ENCODE measurements around the gene PDE3A. TPM values are rescaled to one million over a fixed set of nuclear protein-coding genes. Genes with fewer than 3 reads are reported as not detected.

Gene PDE3A
- total RNA-seq, 1 experiment from 2014 or later: 0.58 TPM

DNA sequence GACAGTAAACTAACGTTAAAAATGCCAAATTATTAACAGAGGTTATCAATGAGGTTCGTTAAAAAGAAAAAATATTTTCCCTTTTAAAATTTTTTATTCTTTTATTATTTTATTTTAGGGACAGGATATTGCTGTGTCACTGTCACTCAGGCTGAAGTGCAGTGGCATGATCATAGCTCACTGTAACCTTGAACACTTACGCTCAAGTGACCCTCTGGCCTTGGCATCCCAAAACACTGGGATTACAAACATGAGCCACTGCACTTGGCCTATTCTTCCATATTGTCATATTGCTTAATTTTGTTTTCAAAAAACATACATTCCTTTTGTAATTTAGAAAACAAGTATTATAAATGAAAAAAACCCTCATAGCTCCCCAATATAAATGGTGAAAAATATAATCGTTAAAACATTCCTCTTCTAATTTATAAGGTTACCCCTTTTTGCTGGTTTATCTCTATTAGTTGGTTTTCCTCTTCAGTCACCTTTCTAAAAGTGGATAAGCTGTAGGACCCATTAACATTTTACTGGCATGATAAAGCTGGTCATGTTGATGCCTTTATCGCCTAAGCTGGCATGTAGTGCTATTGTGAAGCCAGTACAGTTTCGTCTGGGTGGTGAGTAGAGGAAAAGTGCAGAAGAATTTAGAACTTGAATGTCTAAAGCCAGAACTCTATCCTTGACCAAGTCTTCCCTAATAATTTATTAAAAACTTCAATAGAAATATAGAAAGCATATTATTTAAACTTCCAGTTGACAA, 27.6 kb downstream of the PDE3A start:
- no peak for ATAC-seq
- BruUV-seq (replicated peaks): no TSS peak
- ChIA-PET POLR2A (ENCODE audit: unreplicated experiment) (interaction anchor here (0.7 kb wide), 1 partner anchor 13 kb away, joined by 4 read pairs; no protein-coding TSS in a partner anchor), CTCF (no interaction called here)
- Histone ChIP-seq H3K9me3 (ENCODE audit: low read length) (no peaks in the 10 kb centered on the region), H2AFZ (ENCODE audit: low read length) (no peak overlapping the region), H4K20me1 (ENCODE audit: low read length) (no peaks in the 10 kb centered on the region), H3K36me3 (ENCODE audit: low read depth, low read length) (no peaks in the 10 kb centered on the region), H3K4me3 (ENCODE audit: low read length) (no peak overlapping the region), H3K9ac (ENCODE audit: low read length) (no peak overlapping the region), H3K27me3 (ENCODE audit: low read length) (0 out of 2 replicates have a peak, but pooled peaks cover 3% of the 10 kb centered on the region), H3K79me2 (ENCODE audit: low read length) (no peaks in the 10 kb centered on the region), H3K9me2 (replicated peaks; ENCODE audit: low read length) (no peaks in the 10 kb centered on the region), H3K4me2 (ENCODE audit: low read length) (no peak overlapping the region), H3K4me1 (ENCODE audit: insufficient read depth, low read length) (no peaks in the 10 kb centered on the region), H3F3A (ENCODE audit: low read length, unreplicated experiment) (no peaks in the 10 kb centered on the region), H3K27ac (ENCODE audit: low read length) (no peak overlapping the region)
- TF ChIP-seq, protein P1, sequence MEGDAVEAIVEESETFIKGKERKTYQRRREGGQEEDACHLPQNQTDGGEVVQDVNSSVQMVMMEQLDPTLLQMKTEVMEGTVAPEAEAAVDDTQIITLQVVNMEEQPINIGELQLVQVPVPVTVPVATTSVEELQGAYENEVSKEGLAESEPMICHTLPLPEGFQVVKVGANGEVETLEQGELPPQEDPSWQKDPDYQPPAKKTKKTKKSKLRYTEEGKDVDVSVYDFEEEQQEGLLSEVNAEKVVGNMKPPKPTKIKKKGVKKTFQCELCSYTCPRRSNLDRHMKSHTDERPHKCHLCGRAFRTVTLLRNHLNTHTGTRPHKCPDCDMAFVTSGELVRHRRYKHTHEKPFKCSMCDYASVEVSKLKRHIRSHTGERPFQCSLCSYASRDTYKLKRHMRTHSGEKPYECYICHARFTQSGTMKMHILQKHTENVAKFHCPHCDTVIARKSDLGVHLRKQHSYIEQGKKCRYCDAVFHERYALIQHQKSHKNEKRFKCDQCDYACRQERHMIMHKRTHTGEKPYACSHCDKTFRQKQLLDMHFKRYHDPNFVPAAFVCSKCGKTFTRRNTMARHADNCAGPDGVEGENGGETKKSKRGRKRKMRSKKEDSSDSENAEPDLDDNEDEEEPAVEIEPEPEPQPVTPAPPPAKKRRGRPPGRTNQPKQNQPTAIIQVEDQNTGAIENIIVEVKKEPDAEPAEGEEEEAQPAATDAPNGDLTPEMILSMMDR (conservative IDR thresholded peaks at IDR 0.05; ENCODE audit: low read depth, low read length): no peak
- TF ChIP-seq EZH2phosphoT487 (IDR thresholded peaks at IDR 0.05; ENCODE audit: borderline replicate concordance, low read length): no peak
- TF ChIP-seq EZH2 (IDR thresholded peaks at IDR 0.05; ENCODE audit: low read length, unreplicated experiment): no peak
- intact Hi-C loops (cut with micrococcal nuclease): no loop called here
- no peak for DNase-seq

DNA sequence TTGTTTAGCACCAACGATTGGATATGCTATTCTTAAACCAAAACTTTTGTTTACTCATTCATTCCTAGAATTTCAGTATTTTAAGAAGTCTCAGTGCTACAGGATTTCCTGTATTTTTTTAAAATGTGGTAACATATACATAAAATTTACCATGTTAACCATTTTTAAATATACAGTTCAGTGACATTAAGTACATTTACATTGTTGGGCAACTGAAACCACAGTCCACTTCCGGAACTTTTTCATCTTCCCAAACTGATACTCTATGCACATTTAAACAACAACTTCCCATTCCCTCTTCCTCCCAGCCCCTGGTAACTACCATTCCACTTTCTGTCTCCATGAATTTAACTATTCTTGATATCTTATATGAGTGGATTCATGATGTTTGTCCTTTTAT, 30.3 kb downstream of the PDE3A start:
- no peaks in the 10 kb centered on the region for H3K79me2 ChIP-seq (ENCODE audit: low read length)
- no TSS peak for BruUV-seq (replicated peaks)

More for the DNA sequence above, 30.3 kb downstream of the PDE3A start:
- H3K4me2 ChIP-seq (ENCODE audit: low read length): no peak overlapping the region
- H3K27ac ChIP-seq (ENCODE audit: low read length): no peak overlapping the region
- H3K27me3 ChIP-seq (ENCODE audit: low read length): 0 out of 2 replicates have a peak, but pooled peaks cover 3% of the 10 kb centered on the region
- no peaks in the 10 kb centered on the region for H3K9me2 ChIP-seq (replicated peaks; ENCODE audit: low read length)
- H2AFZ ChIP-seq (ENCODE audit: low read length): no peak overlapping the region
- DNase-seq (no peak), ATAC-seq (no peak)
- H3K9me3 ChIP-seq (ENCODE audit: low read length): no peaks in the 10 kb centered on the region
- H3K36me3 ChIP-seq (ENCODE audit: low read depth, low read length): no peaks in the 10 kb centered on the region
- H3K9ac ChIP-seq (ENCODE audit: low read length): no peak overlapping the region
- intact Hi-C loops (cut with micrococcal nuclease): no loop called here
- TF ChIP-seq, protein P1 (conservative IDR thresholded peaks at IDR 0.05; ENCODE audit: low read depth, low read length): no peak
- TF ChIP-seq EZH2phosphoT487 (IDR thresholded peaks at IDR 0.05; ENCODE audit: borderline replicate concordance, low read length): no peak
- no peak for TF ChIP-seq EZH2 (IDR thresholded peaks at IDR 0.05; ENCODE audit: low read length, unreplicated experiment)
- POLR2A ChIA-PET (ENCODE audit: unreplicated experiment): no interaction called here
- no peaks in the 10 kb centered on the region for H3F3A ChIP-seq (ENCODE audit: low read length, unreplicated experiment)
- CTCF ChIA-PET: no interaction called here
- no peak overlapping the region for H3K4me3 ChIP-seq (ENCODE audit: low read length)
- no peaks in the 10 kb centered on the region for H3K4me1 ChIP-seq (ENCODE audit: insufficient read depth, low read length)
- no peaks in the 10 kb centered on the region for H4K20me1 ChIP-seq (ENCODE audit: low read length)

All from PC-3 (cell line).